PFSK-1 (cell line): ENCODE results near the gene CHAD.

Source experiments
- FOXP2 ChIP-seq: optimal IDR thresholded peaks from 2 replicates; pipeline ENCODE3; 2011; ENCODE audit warnings: borderline replicate concordance, control low read depth, inconsistent platforms; ENCODE audit not compliant: insufficient read depth; ENCODE audit errors: extremely low read length, extremely low read depth
- POLR2AphosphoS5 ChIP-seq: IDR thresholded peaks from 2 replicates; pipeline ENCODE4 v1.6.1; 2012; ENCODE audit warnings: low read depth, mild to moderate bottlenecking, control low read depth, low read length, moderate library complexity
- REST ChIP-seq, 2 experiments: IDR thresholded peaks; 2 replicates each; pipeline versions ENCODE4 v1.6.1 to v1.8.0; 2011 to 2012; ENCODE audit warnings: low read depth in 2 of 2, low read length in 2 of 2, control low read depth in 1 of 2, inconsistent platforms in 1 of 2, mild to moderate bottlenecking in 1 of 2, moderate library complexity in 1 of 2; ENCODE audit not compliant: insufficient read depth in 1 of 2
- SIN3A ChIP-seq: IDR thresholded peaks from 2 replicates; pipeline ENCODE4 v1.6.1; 2012; ENCODE audit warnings: mild to moderate bottlenecking, low read length, moderate library complexity, borderline replicate concordance; ENCODE audit not compliant: insufficient read depth
- TAF1 ChIP-seq: IDR thresholded peaks from 2 replicates; pipeline ENCODE4 v1.6.1; 2012; ENCODE audit warnings: low read length, control low read depth, borderline replicate concordance; ENCODE audit not compliant: insufficient read depth

GRCh38 chr17:50425682-50426471 lies 42.8 kb downstream of the CHAD start, which contains the start of gene ACSF2:
- TF ChIP-seq TAF1 (0 out of 2 replicates have a peak, but pooled peaks have one; percentile 38), SIN3A (0 out of 2 replicates have a peak, but pooled peaks have one; percentile 19), POLR2AphosphoS5 (peak; percentile 45; the same call in 1 of the 2 replicates), REST (IDR thresholded peaks at IDR 0.05; ENCODE audit: insufficient read depth in 1 of 2, low read depth in 2 of 2, low read length in 2 of 2) (no peak), FOXP2 (no peak)
